Naive thymus-derived CD4-positive, alpha-beta T cell (primary cell): ENCODE measurements around the gene ATP2B2. TPM values are rescaled to one million over a fixed set of nuclear protein-coding genes. Genes with fewer than 3 reads are reported as not detected.

Source experiments
- ATAC-seq: fragments of 150-1000 bp; cut with Tn5 transposase; 2 replicates; pipeline ENCODE4 v1.10.0; 2021; ENCODE audit warnings: mild to moderate bottlenecking, moderate library complexity
- CTCF ChIA-PET: fragments of 350-600 bp; sonication (Branson Sonifier 250); formaldehyde crosslinking; loops from one replicate; lab custom pipeline; 2021; ENCODE audit warnings: antibody characterized with exemption; lab: Charles Lee
- POLR2A ChIA-PET: fragments of 350-600 bp; sonication (Branson Sonifier 250); formaldehyde crosslinking; loops from one replicate; lab custom pipeline; 2021; ENCODE audit warnings: antibody characterized with exemption, inconsistent platforms; lab: Charles Lee
- DNase-seq, 9 donors: peaks; one replicate each; pipeline versions ENCODE4 v3.0.0 to v3.0.0-alpha.2; 2020 to 2022; ENCODE audit warnings: mixed read lengths in 1 of 9
- H3K27ac ChIP-seq: one replicate; pipeline ENCODE4 v1.7.0; 2013; ENCODE audit warnings: mild to moderate bottlenecking, low read depth, low read length, moderate library complexity
- H3K27me3 ChIP-seq, 2 donors: one replicate each; pipeline ENCODE4 v1.7.0; 2013; ENCODE audit warnings: low read length in 2 of 2, mild to moderate bottlenecking in 2 of 2, moderate library complexity in 2 of 2; ENCODE audit not compliant: control insufficient read depth in 2 of 2, insufficient read depth in 2 of 2
- H3K36me3 ChIP-seq, 3 experiments: 1 replicate in 2 of 3; 2 replicates in 1 of 3; pipeline ENCODE4 v1.7.0; 2013; ENCODE audit warnings: low read length in 3 of 3, mild to moderate bottlenecking in 3 of 3, moderate library complexity in 1 of 3; ENCODE audit not compliant: insufficient read depth in 3 of 3, control insufficient read depth in 2 of 3
- H3K4me1 ChIP-seq, 2 donors: one replicate each; pipeline ENCODE4 v1.7.0; 2013; ENCODE audit warnings: low read length in 2 of 2, mild to moderate bottlenecking in 2 of 2, moderate library complexity in 1 of 2; ENCODE audit not compliant: control insufficient read depth in 2 of 2, insufficient read depth in 2 of 2
- H3K4me3 ChIP-seq: 2 replicates; pipeline ENCODE4 v1.7.0; 2013; ENCODE audit warnings: mild to moderate bottlenecking, low read length
- H3K9me3 ChIP-seq, 3 experiments: 1 replicate in 2 of 3; 2 replicates in 1 of 3; pipeline ENCODE4 v1.7.0; 2013; ENCODE audit warnings: low read length in 3 of 3; ENCODE audit not compliant: control insufficient read depth in 2 of 3
- H3K27ac Mint-ChIP-seq, 9 donors: one replicate each; pipeline ENCODE4 v1.8.0; 2020 to 2022; ENCODE audit warnings: mixed read lengths in 9 of 9, mild to moderate bottlenecking in 8 of 9, moderate library complexity in 5 of 9, inconsistent platforms in 2 of 9
- H3K27me3 Mint-ChIP-seq, 5 donors: one replicate each; pipeline ENCODE4 v1.8.0; 2021 to 2022; ENCODE audit warnings: mixed read lengths in 5 of 5, mild to moderate bottlenecking in 1 of 5
- H3K36me3 Mint-ChIP-seq, 5 donors: one replicate each; pipeline ENCODE4 v1.8.0; 2020 to 2022; ENCODE audit warnings: mixed read lengths in 5 of 5, mild to moderate bottlenecking in 3 of 5, inconsistent platforms in 1 of 5
- H3K4me1 Mint-ChIP-seq, 7 donors: one replicate each; pipeline ENCODE4 v1.8.0; 2020 to 2022; ENCODE audit warnings: mixed read lengths in 7 of 7, mild to moderate bottlenecking in 3 of 7, inconsistent platforms in 1 of 7
- H3K4me3 Mint-ChIP-seq, 10 donors: one replicate each; pipeline ENCODE4 v1.8.0; 2020 to 2022; ENCODE audit warnings: mild to moderate bottlenecking in 10 of 10, mixed read lengths in 10 of 10, moderate library complexity in 6 of 10, inconsistent platforms in 2 of 10
- H3K9me3 Mint-ChIP-seq, 11 donors: one replicate each; pipeline ENCODE4 v1.8.0; 2020 to 2022; ENCODE audit warnings: mixed read lengths in 11 of 11, mild to moderate bottlenecking in 4 of 11, inconsistent platforms in 1 of 11, moderate library complexity in 1 of 11
- intact Hi-C, 2 donors: fragments of 100-400 bp; cut with micrococcal nuclease; formaldehyde crosslinking; loops; one replicate each; pipeline ENCODE4 v1.15.1; 2023
- polyA plus RNA-seq, 2 donors: library from polyadenylated mRNA; unstranded; fragments of 300-500 nt; fragmentation: Illumina TruSeq; gene quantifications; one replicate each; pipeline ENCODE4 v1.2.3, GENCODE V29; 2021
- total RNA-seq, 6 experiments: library from RNA in 5 of 6; stranded (reverse) in 5 of 6; gene quantifications; 1 replicate in 5 of 6; 2 replicates in 1 of 6; pipeline ENCODE4 v1.2.3 and lab custom pipeline; 2021 to 2026

Gene ATP2B2
- total and polyA plus RNA-seq, 7 experiments from 2014 or later = not detected

DNA sequence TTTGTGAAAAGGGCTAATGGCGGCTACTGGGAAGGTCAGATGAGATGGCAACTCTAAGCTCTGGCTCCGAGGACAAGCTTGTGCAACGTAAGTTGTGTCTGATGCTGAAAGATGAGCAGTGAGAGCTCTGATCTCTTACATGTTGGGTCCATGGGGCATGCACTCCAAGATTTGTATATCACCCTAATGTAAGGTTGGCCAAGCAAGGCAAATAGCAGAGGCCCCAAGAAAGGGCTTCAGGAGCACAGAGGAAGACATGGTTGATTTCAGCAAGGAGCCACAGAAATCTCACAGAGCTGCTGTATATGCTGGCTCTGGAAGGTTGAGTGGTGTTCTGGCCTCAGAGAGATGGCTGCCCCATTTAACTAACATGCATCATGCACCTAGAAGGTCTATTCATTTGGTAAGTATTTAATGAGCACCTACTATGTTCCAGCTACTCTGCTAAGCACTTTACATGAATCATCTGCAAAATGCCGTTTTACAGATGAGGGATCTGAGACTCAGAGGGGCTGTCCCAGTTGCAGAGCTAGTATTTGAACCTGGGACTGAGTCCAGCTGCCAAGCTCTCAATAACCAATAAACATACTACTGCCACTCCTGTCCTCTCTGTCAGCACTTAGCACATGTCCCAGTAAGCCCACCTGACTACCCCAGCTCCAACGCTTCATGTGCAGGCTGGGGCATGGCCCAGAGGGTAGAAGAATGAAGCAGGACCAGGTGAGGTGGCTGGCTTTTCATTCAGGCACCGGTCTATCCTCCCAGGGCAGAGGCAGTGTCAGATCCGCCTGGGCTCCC, 27.8 kb upstream of the ATP2B2 start:
- no peak for ATAC-seq
- ChIA-PET CTCF (no interaction called here), POLR2A (no interaction called here)
- Mint-ChIP-seq H3K4me3 (no peak overlapping the region), H3K9me3 (no peaks in the 10 kb centered on the region), H3K4me1 (no peaks in the 10 kb centered on the region), H3K27me3 (peaks cover 9 to 20% (median 15%) of the 10 kb centered on the region in 5 donors), H3K27ac (no peak overlapping the region), H3K36me3 (no peaks in the 10 kb centered on the region)
- Histone ChIP-seq H3K4me3 (no peak overlapping the region), H3K27ac (no peak overlapping the region), H3K36me3 (no peaks in the 10 kb centered on the region), H3K27me3 (no peaks in the 10 kb centered on the region), H3K4me1 (no peaks in the 10 kb centered on the region), H3K9me3 (no peaks in the 10 kb centered on the region)
- intact Hi-C loops = no loop called here
- DNase-seq = peak in 1 of 9 donors; percentile 6

DNA sequence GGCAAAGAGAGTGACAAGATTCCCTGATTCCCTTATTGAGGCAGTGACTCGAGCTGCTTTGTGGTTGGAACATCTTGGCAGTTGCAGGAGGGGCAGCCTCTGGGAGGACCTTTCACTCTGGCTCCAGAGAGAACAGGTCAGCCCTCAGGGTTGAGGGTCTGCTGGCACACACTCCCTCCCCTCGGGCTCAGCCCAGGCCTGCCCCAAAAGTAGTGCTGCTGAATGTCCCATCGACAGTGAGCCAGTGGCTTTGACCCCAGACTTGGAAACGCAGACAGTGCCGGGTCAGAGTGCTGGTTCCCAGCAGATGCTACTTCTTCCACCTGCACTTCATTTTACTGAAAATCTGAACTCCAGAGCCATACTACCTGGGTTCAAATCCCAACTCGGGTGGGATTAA, 25.6 kb upstream of the ATP2B2 start:
- Mint-ChIP-seq H3K4me1 (no peaks in the 10 kb centered on the region), H3K27ac (no peak overlapping the region), H3K9me3 (no peaks in the 10 kb centered on the region), H3K4me3 (no peak overlapping the region), H3K27me3 (peaks cover 3 to 12% (median 10%) of the 10 kb centered on the region in 5 donors), H3K36me3 (no peaks in the 10 kb centered on the region)
- no peaks in the 10 kb centered on the region for H3K4me1 ChIP-seq
- peak in 1 of 9 donors; percentile 4 for DNase-seq
- no peaks in the 10 kb centered on the region for H3K9me3 ChIP-seq
- H3K27ac ChIP-seq = no peak overlapping the region
- no peaks in the 10 kb centered on the region for H3K36me3 ChIP-seq
- ChIA-PET POLR2A (no interaction called here), CTCF (no interaction called here)
- H3K4me3 ChIP-seq = no peak overlapping the region
- H3K27me3 ChIP-seq = no peaks in the 10 kb centered on the region
- intact Hi-C loops = no loop called here
- no peak for ATAC-seq

DNA sequence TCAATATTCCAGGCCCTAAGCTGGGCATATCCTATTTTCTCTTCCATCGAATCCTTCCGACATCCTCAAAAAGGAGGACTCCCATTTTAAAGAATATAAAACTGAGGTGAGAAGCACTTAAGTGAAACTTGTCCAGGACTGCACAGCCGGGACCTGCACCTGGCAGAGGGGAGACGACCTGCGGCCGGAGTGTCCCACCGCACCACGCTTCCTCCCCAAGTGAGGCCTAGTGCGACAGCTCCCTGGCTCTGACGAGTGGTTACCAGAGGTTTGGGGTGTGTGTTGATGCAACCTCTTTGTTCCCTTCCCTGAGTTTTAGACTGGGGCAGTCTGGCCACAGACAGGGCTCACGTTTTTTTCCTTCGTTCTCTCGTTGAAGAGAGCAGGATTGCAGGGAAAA, 24.9 kb upstream of the ATP2B2 start:
- no peak overlapping the region for H3K4me3 ChIP-seq
- Mint-ChIP-seq H3K27ac (no peak overlapping the region), H3K36me3 (no peaks in the 10 kb centered on the region), H3K9me3 (no peaks in the 10 kb centered on the region), H3K27me3 (peaks cover 7 to 16% (median 10%) of the 10 kb centered on the region in 5 donors), H3K4me1 (peaks cover 0 to 1% (median 0%) of the 10 kb centered on the region in 7 donors), H3K4me3 (no peak overlapping the region)
- no peaks in the 10 kb centered on the region for H3K4me1 ChIP-seq
- H3K36me3 ChIP-seq = no peaks in the 10 kb centered on the region
- H3K9me3 ChIP-seq = no peaks in the 10 kb centered on the region
- H3K27me3 ChIP-seq = no peaks in the 10 kb centered on the region
- DNase-seq (peak in 1 of 9 donors; percentile 9), ATAC-seq (no peak)
- intact Hi-C loops = no loop called here
- H3K27ac ChIP-seq = no peak overlapping the region
- CTCF ChIA-PET = no interaction called here
- POLR2A ChIA-PET = no interaction called here

DNA sequence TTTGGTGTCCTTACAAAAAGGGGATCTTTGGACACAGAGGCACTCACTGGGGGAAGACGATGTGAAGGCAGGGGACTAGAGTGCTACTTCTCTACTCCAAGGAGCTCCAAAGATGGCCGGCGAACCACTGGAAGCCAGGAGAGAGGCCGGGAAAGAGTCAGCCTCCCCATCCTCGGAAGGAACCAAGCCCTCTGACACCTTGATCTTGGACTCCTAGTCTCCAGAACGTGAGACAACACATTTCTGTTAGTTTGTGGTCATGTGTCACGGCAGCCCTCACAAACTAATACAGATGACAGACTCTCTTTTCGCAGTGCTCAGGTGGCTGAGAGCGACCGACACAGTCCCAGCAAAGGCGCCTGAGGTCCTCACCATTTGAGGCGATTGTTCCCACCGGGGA, 24.4 kb upstream of the ATP2B2 start:
- Histone ChIP-seq H3K4me1 (no peaks in the 10 kb centered on the region), H3K27me3 (no peaks in the 10 kb centered on the region), H3K36me3 (no peaks in the 10 kb centered on the region), H3K9me3 (no peaks in the 10 kb centered on the region), H3K4me3 (no peak overlapping the region), H3K27ac (no peak overlapping the region)
- ChIA-PET POLR2A (no interaction called here), CTCF (no interaction called here)
- Mint-ChIP-seq H3K4me1 (peaks cover 0 to 1% (median 0%) of the 10 kb centered on the region in 7 donors), H3K27me3 (peaks cover 6 to 15% (median 13%) of the 10 kb centered on the region in 5 donors), H3K9me3 (no peaks in the 10 kb centered on the region), H3K36me3 (no peaks in the 10 kb centered on the region), H3K4me3 (no peak overlapping the region), H3K27ac (no peak overlapping the region)
- ATAC-seq (no peak), DNase-seq (peak in 1 of 9 donors; percentile 19)
- intact Hi-C loops = no loop called here

DNA sequence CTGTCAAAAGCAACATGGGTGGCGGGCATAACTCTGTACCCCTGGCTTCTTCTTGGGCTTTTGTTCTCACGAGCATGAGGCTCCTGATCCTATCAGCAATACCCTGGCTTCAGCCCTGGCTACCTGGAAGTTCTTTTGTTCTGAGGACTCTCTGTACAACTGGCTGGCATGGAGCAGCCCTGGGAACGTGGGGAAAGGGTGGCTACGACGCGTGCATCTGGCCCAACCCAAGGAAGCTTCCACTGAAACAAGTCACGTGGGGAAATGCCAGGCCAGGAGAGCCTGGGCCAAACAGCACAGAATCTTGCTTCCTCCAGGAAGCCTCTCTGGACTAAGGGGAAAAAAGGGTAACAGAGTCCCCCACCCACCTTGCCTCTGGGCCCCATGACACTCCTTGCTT, 22.7 kb upstream of the ATP2B2 start:
- intact Hi-C loops = no loop called here
- no peak overlapping the region for H3K27ac ChIP-seq
- Mint-ChIP-seq H3K4me3 (no peak overlapping the region), H3K9me3 (peaks cover 0 to 1% (median 0%) of the 10 kb centered on the region in 11 donors), H3K27ac (no peak overlapping the region), H3K27me3 (peaks cover 20 to 26% (median 21%) of the 10 kb centered on the region in 5 donors), H3K36me3 (no peaks in the 10 kb centered on the region), H3K4me1 (peaks cover 0 to 1% (median 0%) of the 10 kb centered on the region in 7 donors)
- no peak overlapping the region for H3K4me3 ChIP-seq
- CTCF ChIA-PET = no interaction called here
- no peaks in the 10 kb centered on the region for H3K4me1 ChIP-seq
- H3K36me3 ChIP-seq = no peaks in the 10 kb centered on the region
- H3K27me3 ChIP-seq = no peaks in the 10 kb centered on the region
- POLR2A ChIA-PET = no interaction called here
- ATAC-seq = no peak
- DNase-seq = peak in 1 of 9 donors; percentile 7
- H3K9me3 ChIP-seq = no peaks in the 10 kb centered on the region

DNA sequence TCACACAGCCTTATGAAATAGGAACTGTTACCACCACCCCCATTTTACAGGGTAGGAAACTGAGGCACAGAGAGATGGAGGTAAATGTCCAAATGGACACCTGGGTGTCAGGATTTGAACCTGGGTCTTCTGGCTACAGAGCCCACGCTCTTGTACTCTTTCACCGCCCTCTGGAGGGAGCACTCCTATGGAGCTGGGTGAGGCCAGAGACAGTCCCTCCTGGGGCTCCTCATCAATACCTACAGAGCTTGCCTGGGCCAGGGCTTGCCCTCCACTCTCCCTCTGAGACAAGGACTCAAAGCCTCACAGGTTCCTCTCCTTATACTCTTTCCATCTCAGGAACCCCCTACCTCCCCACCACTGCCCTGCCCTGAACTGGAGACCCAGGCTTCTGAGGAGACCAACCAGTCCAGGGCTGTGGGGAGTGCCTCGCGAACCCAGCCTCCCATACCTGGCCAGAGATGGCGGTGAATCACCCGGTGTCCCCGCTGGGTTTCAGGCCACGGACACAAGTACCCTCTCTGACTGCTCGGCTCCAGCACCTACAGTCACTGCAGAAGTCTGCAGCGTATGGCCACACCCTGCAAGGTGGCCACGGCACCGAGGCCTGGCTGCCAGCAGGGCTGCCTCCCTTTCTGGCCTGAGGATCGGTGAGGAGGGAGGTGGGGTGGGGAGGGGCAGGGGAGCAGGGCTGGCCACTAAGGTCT, 22.1 kb upstream of the ATP2B2 start:
- H3K4me3 Mint-ChIP-seq = no peak overlapping the region
- no peak for ATAC-seq
- DNase-seq = peak in 1 of 9 donors; percentile 16
- ChIA-PET CTCF (no interaction called here), POLR2A (no interaction called here)
- H3K9me3 Mint-ChIP-seq = peaks cover 0 to 1% (median 0%) of the 10 kb centered on the region in 11 donors
- Histone ChIP-seq H3K9me3 (no peaks in the 10 kb centered on the region), H3K27me3 (no peaks in the 10 kb centered on the region), H3K36me3 (no peaks in the 10 kb centered on the region), H3K27ac (no peak overlapping the region), H3K4me3 (no peak overlapping the region), H3K4me1 (no peaks in the 10 kb centered on the region)
- intact Hi-C loops = no loop called here
- no peak overlapping the region for H3K27ac Mint-ChIP-seq
- peaks cover 21 to 30% (median 24%) of the 10 kb centered on the region in 5 donors for H3K27me3 Mint-ChIP-seq
- H3K4me1 Mint-ChIP-seq = peaks cover 0 to 1% (median 0%) of the 10 kb centered on the region in 7 donors
- no peaks in the 10 kb centered on the region for H3K36me3 Mint-ChIP-seq
